Iris pigment epithelial cell (primary cell): ENCODE results near the gene PES1.
"Not testable (repeated sequence)": the region's sequence is repeated elsewhere in the genome, so short reads cannot be mapped to it uniquely, and the experiment has no call there.

Experiments used
- DNase-seq: peaks from one replicate; pipeline ENCODE4 v3.0.0-alpha.2; 2011; ENCODE audit warnings: low read depth

The PES1 gene

DNA sequence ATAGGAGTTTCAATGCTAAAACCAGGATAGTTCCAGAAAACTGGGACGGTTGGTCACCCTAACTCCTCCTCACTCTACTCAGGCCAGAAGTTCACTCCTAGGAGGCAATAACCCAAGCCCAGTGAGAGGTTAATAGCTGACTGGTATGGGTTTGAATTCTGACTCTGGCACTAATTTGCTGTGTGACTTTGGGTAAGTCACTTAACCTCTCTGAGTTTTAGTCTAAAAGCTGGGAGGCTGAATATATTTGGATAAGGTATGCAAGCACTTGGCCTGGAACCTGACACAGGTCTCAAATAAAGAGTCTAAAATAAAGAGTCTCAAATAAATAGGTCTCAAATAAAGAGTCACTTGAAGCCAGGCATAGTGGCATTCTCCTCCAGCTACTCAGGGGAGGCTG, 39.0 kb downstream of the PES1 start:
- DNase-seq = no peak

DNA sequence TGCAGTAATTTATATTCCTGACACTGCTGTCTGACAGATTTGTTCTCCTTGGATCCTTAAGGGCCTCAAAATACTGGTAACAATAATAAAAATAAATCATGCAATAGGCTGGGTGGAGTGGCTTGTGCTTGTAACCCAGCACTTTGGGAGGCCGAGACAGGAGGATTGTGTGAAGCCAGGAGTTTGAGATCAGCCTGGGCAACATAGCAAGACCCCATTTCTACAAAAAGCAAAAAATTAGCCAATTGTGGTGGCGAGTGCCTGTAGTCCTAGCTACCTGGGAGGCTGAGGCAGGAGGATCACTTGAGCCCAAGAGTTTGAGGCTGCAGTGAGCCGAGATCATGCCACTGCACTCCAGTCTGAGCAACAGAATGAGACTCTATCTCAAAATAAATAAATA, 39.9 kb downstream of the PES1 start:
- DNase-seq = not testable (repeated sequence)

DNA sequence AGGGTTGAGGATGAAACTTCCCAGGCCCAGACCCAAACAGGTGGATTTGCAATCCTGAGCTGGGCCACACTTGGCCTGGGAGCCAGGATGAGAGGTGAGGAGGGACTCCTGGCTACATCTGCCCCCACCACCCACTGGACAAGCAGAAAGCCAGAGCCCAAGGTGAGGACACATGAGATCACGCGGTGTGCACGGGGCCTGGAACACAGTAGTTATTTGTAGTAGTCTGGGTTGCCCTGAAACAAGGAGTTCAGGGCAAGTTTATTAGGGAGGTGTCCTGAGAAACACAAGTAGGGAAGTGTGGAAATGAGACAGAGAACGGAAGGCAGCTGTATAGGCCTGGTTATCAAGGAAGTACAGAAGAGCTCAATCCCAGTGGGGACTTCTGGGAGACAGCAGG, 44.5 kb downstream of the PES1 start:
- no peak for DNase-seq

DNA sequence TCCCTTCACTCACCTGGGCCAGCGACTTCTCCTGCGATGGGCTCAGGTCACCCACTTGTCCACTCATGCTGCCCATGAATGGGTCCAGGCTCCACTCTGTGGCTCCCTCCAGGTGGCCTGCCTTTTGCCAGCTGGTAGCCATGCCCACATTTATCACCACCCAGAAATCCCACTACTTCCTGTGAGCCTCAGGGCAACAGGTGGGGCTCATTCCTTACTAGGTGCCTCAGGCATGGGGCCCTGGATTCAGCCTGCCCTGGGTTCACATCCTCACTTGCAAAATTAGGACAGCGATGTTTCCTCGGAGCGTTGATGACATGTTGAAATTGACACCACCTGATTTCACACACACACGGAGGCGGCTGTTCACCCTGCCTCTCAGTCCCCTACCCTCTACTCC, 45.1 kb downstream of the PES1 start, which contains the start of gene SEC14L6:
Gene SEC14L6 (minus strand): TSS at position 126 of the 400 bp plus-strand sequence. CDS start 59 bp downstream, at position 67.
- no peak for DNase-seq

DNA sequence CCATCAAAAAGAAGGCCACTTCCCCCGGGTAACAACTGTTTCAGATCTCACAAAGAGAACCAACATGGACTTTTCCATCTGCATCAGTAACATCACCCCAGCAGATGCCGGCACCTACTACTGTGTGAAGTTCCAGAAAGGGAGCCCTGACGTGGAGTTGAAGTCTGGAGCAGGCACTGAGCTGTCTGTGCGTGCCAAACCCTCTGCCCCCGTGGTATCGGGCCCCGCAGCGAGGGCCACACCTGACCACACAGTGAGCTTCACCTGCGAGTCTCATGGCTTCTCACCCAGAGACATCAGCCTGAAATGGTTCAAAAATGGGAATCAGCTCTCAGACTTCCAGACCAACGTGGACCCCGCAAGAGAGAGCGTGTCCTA, 48.9 kb downstream of the PES1 start:
- DNase-seq = no peak

DNA sequence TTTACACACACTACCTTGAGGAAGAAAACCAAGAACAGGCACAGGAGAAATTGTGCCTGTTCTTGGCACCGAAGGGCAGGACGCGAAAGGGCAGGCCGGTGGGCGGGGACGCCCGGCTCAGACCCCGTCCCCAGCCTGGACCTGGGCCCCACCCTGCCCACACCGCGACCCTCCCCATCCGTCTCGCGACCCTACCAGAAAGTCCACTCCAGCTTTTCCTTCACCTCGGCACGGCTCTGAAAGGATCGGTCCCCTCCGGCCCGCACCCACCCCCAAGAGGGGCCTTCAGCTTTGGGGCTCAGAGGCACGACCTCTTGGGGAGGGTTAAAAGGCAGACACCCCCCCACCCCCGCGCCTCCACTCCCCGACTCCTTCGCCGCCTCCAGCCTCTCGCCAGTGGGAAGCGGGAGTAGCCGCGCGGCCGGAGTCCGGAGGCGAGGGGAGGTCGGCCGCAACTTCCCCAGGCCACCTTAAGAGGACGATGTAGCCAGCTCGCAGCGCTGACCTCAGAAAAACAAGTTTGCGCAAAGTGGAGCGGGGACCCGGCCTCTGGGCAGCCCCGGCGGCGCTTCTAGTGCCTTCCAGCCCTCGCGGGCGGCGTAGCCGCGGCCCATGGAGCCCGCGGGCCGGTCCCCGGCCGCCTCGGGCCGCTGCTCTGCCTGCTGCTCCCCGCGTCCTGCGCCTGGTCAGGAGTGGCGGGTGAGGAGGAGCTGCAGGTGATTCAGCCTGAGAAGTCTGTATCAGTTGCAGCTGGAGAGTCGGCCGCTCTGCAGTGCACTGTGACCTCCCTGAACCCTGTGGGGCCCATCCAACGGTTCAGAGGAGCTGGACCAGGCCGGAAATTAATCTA, 49.5 kb downstream of the PES1 start:
- DNase-seq = no peak

DNA sequence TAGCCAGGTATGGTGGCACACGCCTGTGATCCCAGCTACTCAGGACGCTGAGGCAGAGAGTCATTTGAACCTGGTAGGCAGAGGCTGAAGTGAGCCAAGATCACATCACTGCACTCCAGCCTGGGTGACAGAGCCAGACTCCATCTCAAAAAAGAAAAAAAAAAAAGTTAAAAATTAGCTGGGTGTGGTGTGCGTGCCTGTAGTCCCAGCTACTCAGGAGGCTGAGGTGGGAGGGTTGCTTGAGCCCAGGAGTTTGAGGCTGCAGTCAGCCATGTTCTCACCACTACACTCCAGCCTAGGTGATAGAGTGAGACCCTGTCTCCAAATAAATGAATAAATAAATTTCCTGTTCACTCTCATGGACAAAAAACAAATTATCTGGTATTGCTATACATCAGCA, 50.2 kb downstream of the PES1 start:
- DNase-seq = not testable (repeated sequence)

DNA sequence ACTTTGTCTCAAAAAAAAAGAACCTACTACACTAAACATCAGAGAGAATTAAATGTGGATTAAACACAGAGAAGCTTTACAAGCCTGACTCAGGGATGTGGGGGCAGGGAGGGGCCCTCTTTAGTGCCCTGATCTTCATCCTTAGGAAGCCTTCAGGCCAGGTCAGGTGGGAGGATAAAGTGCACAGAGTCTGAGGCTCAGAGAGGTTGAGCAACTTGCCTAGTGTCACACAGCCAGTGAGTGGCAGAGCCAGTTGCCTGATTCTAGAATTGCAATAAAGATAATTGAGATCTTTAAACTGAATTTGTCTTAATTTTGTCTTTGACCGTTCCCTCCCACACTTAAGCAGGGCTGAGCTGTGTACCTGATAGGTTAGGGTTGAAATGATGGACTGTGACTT, 52.3 kb downstream of the PES1 start:
- DNase-seq = no peak

DNA sequence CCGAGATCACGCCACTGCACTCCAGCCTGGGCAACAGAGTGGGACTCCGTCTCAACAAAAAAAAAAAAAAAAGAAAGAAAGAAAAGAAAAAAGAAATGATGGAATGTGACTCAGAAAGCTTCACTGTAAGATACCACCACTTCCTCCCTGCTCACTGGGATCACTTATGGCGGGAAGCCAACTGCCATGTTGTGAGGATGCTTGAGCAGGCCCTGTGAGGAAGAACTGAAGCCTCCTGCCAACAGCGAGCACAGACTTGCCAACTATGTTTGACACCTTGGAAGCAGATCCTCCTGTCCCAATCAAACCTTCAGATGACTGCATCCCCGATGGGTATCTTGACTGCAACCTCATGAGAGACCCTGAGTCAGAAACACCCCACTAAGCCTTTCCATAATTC, 53.4 kb downstream of the PES1 start:
- peak; percentile 41 for DNase-seq

DNA sequence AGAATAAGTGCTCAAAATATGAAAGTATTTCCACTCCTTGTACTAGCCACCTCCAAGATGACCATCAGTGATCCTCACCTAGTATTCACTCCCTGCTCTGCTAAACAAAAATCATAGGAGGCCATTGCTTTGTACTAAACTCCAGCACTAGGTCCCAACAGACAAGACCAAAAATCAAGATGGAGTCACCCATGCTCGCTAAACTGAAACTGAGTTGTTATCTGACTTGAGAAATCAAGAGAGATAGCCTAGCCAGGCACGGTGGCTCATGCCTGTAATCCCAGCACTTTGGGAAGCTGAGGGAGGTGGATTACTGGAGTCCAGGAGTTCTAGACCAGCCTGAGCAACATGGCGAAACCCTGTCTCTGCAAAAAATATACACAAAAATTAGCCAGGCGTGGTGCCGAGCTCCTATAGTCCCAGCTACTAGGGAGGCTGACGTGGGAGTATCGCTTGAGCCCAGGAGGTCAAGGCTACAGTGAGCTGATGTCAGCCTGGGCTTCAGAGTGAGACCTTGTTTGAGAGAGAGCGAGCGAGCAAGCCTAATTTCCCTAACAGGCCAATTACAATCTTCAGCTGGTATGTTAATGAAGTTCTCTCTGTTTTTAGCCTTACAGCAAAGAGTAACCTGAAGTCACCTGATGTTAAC, 54.5 kb downstream of the PES1 start:
- no peak for DNase-seq

DNA sequence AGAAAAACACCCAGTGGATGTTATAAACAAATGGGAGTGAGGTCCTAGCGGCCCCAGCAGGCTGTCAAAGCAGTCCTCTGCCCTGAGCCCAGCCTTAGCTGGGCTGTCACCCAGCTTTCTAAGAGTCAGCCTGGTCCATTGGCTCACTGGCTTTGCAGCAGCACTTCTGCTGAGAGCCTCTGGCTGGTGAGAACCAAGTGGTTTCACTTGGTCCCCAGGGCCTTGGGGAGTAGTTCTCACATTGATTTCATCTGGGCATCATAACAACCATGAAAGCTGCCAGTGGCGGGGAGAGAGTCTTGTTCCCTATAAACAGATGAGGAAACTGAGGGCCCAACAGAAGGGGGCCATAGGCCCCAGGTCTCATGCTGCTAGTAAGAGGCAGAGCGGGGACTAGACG, 56.5 kb downstream of the PES1 start:
- DNase-seq = no peak

DNA sequence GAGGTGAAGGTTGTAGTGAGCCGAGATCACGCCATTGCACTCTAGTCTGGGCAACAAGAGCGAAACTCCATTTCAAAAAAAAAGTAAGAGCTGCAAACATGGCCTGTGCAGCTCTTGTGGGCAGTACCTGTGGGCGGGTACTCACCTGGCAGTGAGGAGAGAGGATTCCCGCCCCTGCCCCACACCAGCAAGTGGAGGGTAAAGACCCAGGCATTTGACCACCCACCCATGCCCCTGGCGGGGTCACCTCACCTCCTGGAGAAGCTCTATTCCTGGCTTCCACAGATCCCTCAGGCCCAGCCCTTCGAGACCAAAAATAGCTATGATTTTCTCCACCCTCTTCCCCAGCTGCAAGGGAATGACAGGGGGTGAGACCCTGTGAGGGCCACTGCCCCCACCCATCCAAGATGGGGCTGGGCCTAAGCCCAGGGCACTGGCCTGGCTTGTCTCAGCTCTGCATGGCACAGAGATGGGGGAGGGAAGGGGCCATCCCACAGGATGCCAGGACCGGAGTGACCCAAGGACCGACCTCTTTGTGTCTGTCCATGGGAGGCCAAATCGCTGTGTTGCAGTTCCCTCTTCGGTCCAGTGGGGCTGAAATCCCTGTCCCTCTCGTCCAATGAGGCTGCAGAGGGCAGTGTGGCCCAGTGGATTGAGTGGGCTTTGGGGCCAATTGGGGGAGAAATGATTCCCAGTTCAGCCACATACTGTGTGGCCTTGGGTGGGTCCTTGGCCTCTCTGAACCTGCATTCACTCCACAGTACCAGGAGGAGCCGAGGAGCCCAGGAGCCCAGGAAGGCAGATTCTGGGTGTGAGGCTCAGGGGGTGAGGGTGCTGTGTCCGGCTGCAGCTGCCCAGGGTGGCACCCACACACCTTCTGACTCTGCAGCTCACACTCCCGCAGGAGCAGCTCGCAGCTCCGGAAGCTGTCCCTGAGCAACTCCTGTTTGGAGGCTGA, 59.8 kb downstream of the PES1 start:
- DNase-seq = no peak

DNA sequence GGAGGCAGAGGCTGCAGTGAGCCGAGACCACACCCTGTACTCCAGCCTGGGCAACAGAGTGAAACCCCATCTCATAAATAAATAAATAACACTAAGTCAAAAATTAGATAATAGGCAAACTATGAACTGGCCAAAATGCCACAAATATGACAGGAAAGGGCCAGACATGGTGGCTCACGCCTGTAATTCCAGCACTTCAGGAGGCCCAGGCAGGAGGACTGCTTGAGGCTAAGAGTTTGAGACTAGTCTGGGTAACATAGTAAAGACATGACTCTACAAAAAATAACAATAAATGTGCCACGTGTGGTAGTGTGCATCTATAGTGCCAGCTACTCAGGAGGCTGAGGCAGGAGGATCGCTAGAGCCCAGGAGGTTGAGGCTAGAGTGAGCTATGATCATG, 65.1 kb downstream of the PES1 start:
- DNase-seq = no peak
